Colonic mucosa (tissue), 4 donors: ENCODE measurements around the gene INPP5E. TPM values are rescaled to one million over a fixed set of nuclear protein-coding genes. Genes with fewer than 3 reads are reported as not detected.

Source experiments
- DNase-seq: peaks from one replicate; pipeline ENCODE4 v3.0.0-alpha.2; 2020
- H3K27ac ChIP-seq: fragments of 200-600 bp; one replicate; pipeline ENCODE4 v1.8.0; 2021
- H3K27me3 ChIP-seq: fragments of 200-600 bp; one replicate; pipeline ENCODE4 v1.8.0; 2021
- H3K36me3 ChIP-seq: fragments of 200-600 bp; one replicate; pipeline ENCODE4 v1.8.0; 2021
- H3K4me1 ChIP-seq: fragments of 200-600 bp; one replicate; pipeline ENCODE4 v1.8.0; 2021; ENCODE audit warnings: mild to moderate bottlenecking
- H3K4me3 ChIP-seq: fragments of 200-600 bp; one replicate; pipeline ENCODE4 v1.8.0; 2021
- H3K9ac ChIP-seq, 2 donors: one replicate each; pipeline ENCODE4 v1.7.0; 2013; ENCODE audit warnings: control low read depth in 2 of 2, low read depth in 2 of 2, low read length in 2 of 2
- H3K9me3 ChIP-seq: fragments of 200-600 bp; one replicate; pipeline ENCODE4 v1.8.0; 2021
- CTCF ChIP-seq: fragments of 200-600 bp; IDR thresholded peaks from one replicate; pipeline ENCODE4 v1.8.0; 2022; ENCODE audit warnings: antibody characterized with exemption, mild to moderate bottlenecking
- intact Hi-C: fragments of 100-400 bp; cut with DNase I; formaldehyde crosslinking; loops from one replicate; pipeline ENCODE4 v1.14.1; 2022
- total RNA-seq, 2 donors: library from RNA; stranded (reverse); fragmentation: NEBNext Ultra II Directional in 1 of 2; extraction: Animal tissue kit (Norgen Biotek cat#: 25700) in 1 of 2; gene quantifications; one replicate each; pipeline ENCODE4 v1.2.1, GENCODE V29; 2021
- donor health status: healthy.
- donor health status: DM: no; HTN: no; CAD: no.
- donor health status: DM: no; HTN: no; CAD: no.

Gene INPP5E
- total RNA-seq, 2 donors from 2014 or later, result 8.3 to 12.1 TPM

GRCh38 chr9:136379003-136379287, 60.7 kb downstream of the INPP5E start:
- DNase-seq, result no peak
- no peaks in the 10 kb centered on the region for H3K36me3 ChIP-seq
- H3K27ac ChIP-seq, result no peak overlapping the region
- intact Hi-C loops, result no loop called here
- no peak for TF ChIP-seq CTCF
- no peaks in the 10 kb centered on the region for H3K9me3 ChIP-seq
- no peak overlapping the region for H3K4me3 ChIP-seq
- H3K4me1 ChIP-seq, result no peaks in the 10 kb centered on the region
- H3K9ac ChIP-seq, result no peak overlapping the region
- H3K27me3 ChIP-seq, result no peaks in the 10 kb centered on the region

Other genes starting within 250 kb of the INPP5E start
- gene LHX3, start 234.7 kb downstream of the INPP5E start, total RNA-seq, result not detected
- gene QSOX2, start 194.0 kb downstream of the INPP5E start, total RNA-seq, result 10 to 100 TPM in 1 of 2 donors, 1 to 10 TPM in 1; 4.9 to 12.0 TPM
- under 1 TPM; 0.30 to 0.48 TPM for gene CCDC187, start 135.8 kb downstream of the INPP5E start, total RNA-seq
- gene GPSM1, start 112.3 kb downstream of the INPP5E start, total RNA-seq, result 1 to 10 TPM; 2.3 to 3.4 TPM
- 10 to 100 TPM; 10.0 to 10.8 TPM for gene DNLZ, start 76.1 kb downstream of the INPP5E start, total RNA-seq
- gene CARD9, start 66.2 kb downstream of the INPP5E start, total RNA-seq, result 1 to 10 TPM; 1.2 to 1.7 TPM
- 1 to 10 TPM; 6.0 to 9.7 TPM for gene SNAPC4, start 39.7 kb downstream of the INPP5E start, total RNA-seq
- gene ENTR1, start 29.2 kb downstream of the INPP5E start, total RNA-seq, result 10 to 100 TPM; 24.5 to 48.4 TPM
- gene PMPCA, start 29.2 kb downstream of the INPP5E start, total RNA-seq, result 10 to 100 TPM; 56.1 to 60.9 TPM
- 100 to 1,000 TPM in 1 of 2 donors, 10 to 100 TPM in 1; 66.2 to 104 TPM for gene SEC16A, start 43.2 kb upstream of the INPP5E start, total RNA-seq
- 10 to 100 TPM; 49.3 to 99.4 TPM for gene NOTCH1, start 106.2 kb upstream of the INPP5E start, total RNA-seq
- 10 to 100 TPM; 17.3 to 28.4 TPM for gene EGFL7, start 223.1 kb upstream of the INPP5E start, total RNA-seq
- 100 to 1,000 TPM; 197 to 372 TPM for gene AGPAT2, start 247.6 kb upstream of the INPP5E start, total RNA-seq